IPS DF 6.9 (cell line): ENCODE data around the gene CCDC97.

Experiments used
- DNase-seq: peaks from one replicate; pipeline ENCODE4 v3.0.0-alpha.2; 2013; ENCODE audit warnings: low read depth, low spot score
- H3K27ac ChIP-seq: one replicate; pipeline ENCODE4 v1.5.1; 2013; ENCODE audit warnings: low read length, control low read depth
- H3K27me3 ChIP-seq: 2 replicates; pipeline ENCODE4 v1.6.1; 2013; ENCODE audit warnings: mild to moderate bottlenecking, low read length; ENCODE audit not compliant: control insufficient read depth, insufficient read depth
- H3K36me3 ChIP-seq: 2 replicates; pipeline ENCODE4 v1.6.1; 2013; ENCODE audit warnings: low read length; ENCODE audit not compliant: control insufficient read depth, insufficient read depth
- H3K4me1 ChIP-seq: 2 replicates; pipeline ENCODE4 v1.6.1; 2013; ENCODE audit warnings: low read length; ENCODE audit not compliant: control insufficient read depth, insufficient read depth
- H3K4me3 ChIP-seq: 2 replicates; pipeline ENCODE4 v1.5.1; 2013; ENCODE audit warnings: mild to moderate bottlenecking, low read length
- H3K9me3 ChIP-seq: 2 replicates; pipeline ENCODE4 v1.6.1; 2013; ENCODE audit warnings: low read length, inconsistent platforms; ENCODE audit not compliant: control insufficient read depth, insufficient read depth
- WGBS: extraction: QIAGEN DNeasy Blood & Tissue Kit; methylation state at CpG from one replicate; pipeline ENCODE4 v1.1.7; 2013; ENCODE audit warnings: mixed read lengths, missing lambda C conversion rate; ENCODE audit not compliant: insufficient read length, insufficient coverage; 5-methylcytosine and 5-hydroxymethylcytosine counted together

Gene CCDC97

GRCh38 chr19:41307954-41308449 is 2.0 kb upstream of the CCDC97 start:
- no peak overlapping the region for H3K27ac ChIP-seq
- 0 out of 2 replicates have a peak, but pooled peaks cover 3% of the 10 kb centered on the region for H3K4me1 ChIP-seq
- no peaks in the 10 kb centered on the region for H3K9me3 ChIP-seq
- H3K36me3 ChIP-seq: peaks cover 33% of the 10 kb centered on the region
- no peak for DNase-seq
- no peaks in the 10 kb centered on the region; the same call in 1 of the 2 replicates for H3K27me3 ChIP-seq
- no peak overlapping the region for H3K4me3 ChIP-seq
- WGBS: no CpG with 5 or more reads among the region's 4 CpGs

DNA sequence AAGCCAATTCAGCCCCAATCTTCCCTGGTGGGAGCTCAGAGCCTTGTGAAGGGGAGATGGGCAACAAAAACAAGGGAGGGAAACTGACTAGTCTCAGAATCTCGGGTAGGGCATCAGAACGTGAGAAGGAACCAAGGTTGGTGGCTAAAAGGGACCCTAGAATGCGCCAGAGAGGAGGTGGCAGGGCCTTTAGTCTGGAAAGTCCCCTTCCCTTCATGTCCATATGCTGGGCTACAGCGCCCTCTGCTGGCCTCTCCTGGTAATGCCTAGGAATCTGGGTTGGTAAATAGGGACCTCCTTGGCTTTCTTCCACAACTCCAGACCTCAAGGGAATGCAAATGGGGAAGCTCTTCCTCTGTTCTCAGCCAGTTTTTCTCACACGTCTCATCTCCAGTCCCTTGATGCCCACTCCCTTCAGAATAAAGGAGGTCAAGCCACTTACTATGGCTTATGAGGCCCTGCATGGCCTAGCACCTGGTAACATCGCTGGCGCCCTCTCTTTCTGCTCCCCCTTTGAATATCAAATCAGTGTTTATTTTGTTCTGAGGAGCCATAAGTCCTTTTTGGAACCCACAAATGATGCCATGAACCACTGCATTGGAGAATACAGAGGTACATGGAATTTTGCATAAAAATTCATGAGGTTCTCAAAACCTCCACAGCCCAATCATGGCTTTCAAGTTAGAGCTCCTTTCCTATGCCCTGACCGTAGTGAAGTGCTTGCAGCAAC is 1.4 kb upstream of the CCDC97 start:
- WGBS: no CpG with 5 or more reads among the region's 8 CpGs
- no peak overlapping the region for H3K4me3 ChIP-seq
- DNase-seq: peak; percentile 94
- H3K27ac ChIP-seq: no peak overlapping the region
- no peaks in the 10 kb centered on the region for H3K9me3 ChIP-seq
- no peaks in the 10 kb centered on the region; the same call in 1 of the 2 replicates for H3K27me3 ChIP-seq
- H3K36me3 ChIP-seq: peaks cover 27% of the 10 kb centered on the region
- 0 out of 2 replicates have a peak, but pooled peaks cover 3% of the 10 kb centered on the region for H3K4me1 ChIP-seq

DNA sequence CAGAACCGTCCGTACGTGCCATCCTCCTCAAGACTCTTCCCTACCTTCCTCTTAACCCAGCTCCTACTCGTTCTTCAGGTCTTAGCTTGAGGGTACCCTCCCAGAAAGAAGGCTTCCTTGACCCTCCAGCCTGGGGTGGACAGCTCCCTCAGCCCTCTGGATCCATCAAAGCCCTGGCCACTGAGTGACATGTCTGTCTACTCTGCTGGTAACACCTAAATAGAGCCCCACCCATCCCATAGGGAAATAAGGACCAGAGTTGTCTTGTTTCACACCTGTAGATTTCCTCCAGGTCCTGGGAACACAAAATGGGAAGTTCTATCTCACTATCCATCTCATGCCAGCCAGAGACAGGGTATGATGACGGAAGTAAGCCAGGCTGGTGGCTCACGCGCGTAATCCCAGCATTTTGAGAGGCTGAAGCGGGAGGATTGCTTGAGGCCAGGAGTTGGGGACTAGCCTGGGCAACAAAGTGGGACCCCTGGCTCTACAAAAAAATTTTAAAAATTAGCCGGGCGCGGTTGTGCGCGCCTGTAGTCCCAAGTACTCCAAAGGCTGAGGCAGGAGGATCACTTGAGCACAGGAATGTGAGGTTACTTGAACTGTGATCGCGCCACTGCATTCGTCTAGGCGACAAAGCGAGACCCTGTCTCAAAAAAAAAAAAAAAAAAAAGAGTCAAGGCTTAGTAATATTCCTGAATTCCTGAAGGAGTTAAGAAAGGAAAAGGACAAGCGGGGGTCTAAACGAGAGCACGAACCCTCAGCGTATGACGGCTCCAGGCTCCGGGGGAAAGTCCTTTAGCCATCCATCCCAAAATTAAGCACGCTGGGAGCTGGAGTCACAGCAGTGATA is 566 bp upstream of the CCDC97 start:
- no peak for DNase-seq

DNA sequence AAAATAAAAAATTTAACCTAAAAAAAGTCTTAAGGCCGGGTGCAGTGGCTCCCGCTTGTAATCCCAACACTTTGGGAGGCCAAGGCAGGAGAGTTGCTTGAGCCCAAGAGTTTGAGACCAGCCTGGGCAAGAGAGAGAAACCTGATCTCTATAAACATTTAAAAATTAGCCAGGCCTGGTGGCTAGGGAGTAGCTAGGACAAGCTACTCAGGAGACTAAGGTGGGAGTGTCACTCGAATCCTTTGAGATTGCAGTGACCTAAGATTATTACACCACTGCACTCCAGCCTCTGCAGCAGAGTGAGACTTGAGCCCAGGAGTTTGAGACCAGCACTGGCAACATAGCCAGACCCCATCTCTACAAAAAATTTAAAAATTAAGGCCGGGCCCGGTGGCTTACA is 1.1 kb downstream of the CCDC97 start:
- Histone ChIP-seq H3K27ac (no peak overlapping the region), H3K36me3 (peaks cover 5% of the 10 kb centered on the region)
- no CpG with 5 or more reads among the region's 5 CpGs for WGBS

More for the DNA sequence above, 566 bp upstream of the CCDC97 start:
- Histone ChIP-seq H3K27ac (no peak overlapping the region), H3K9me3 (no peaks in the 10 kb centered on the region), H3K4me3 (peak overlapping the region; percentile 83; the same call in 1 of the 2 replicates), H3K4me1 (0 out of 2 replicates have a peak, but pooled peaks cover 3% of the 10 kb centered on the region), H3K36me3 (peaks cover 19% of the 10 kb centered on the region), H3K27me3 (no peaks in the 10 kb centered on the region; the same call in 1 of the 2 replicates)
- no CpG with 5 or more reads among the region's 26 CpGs for WGBS

DNA sequence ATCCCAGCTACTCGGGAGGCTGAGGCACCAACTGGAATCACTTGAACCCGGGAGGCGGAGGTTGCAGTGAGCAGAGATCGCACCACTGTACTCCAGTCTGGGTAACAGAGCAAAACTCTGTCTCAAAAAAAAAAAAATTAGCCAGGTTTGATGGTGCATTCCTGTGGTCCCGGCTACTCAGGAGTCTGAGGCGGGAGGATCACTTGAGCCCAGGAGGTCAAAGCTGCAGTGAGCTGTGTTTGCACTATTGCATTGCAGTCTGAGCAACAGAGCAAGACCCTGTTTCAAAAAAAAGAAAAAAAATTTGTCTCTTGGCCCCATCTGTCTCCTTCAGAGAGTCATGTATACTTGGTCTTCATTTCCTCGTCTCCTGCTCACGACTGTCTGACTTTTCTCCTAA is 1.6 kb downstream of the CCDC97 start:
- WGBS: no CpG with 5 or more reads among the region's 8 CpGs
- Histone ChIP-seq H3K4me1 (0 out of 2 replicates have a peak, but pooled peaks cover 3% of the 10 kb centered on the region), H3K4me3 (no peak overlapping the region), H3K27me3 (no peaks in the 10 kb centered on the region; the same call in 1 of the 2 replicates), H3K36me3 (peaks cover 5% of the 10 kb centered on the region), H3K27ac (no peak overlapping the region), H3K9me3 (no peaks in the 10 kb centered on the region)
- no peak for DNase-seq

More for the DNA sequence above, 1.1 kb downstream of the CCDC97 start:
- H3K4me3 ChIP-seq: no peak overlapping the region
- H3K27me3 ChIP-seq: no peaks in the 10 kb centered on the region; the same call in 1 of the 2 replicates
- DNase-seq: no peak
- no peaks in the 10 kb centered on the region for H3K9me3 ChIP-seq
- H3K4me1 ChIP-seq: 0 out of 2 replicates have a peak, but pooled peaks cover 3% of the 10 kb centered on the region

DNA sequence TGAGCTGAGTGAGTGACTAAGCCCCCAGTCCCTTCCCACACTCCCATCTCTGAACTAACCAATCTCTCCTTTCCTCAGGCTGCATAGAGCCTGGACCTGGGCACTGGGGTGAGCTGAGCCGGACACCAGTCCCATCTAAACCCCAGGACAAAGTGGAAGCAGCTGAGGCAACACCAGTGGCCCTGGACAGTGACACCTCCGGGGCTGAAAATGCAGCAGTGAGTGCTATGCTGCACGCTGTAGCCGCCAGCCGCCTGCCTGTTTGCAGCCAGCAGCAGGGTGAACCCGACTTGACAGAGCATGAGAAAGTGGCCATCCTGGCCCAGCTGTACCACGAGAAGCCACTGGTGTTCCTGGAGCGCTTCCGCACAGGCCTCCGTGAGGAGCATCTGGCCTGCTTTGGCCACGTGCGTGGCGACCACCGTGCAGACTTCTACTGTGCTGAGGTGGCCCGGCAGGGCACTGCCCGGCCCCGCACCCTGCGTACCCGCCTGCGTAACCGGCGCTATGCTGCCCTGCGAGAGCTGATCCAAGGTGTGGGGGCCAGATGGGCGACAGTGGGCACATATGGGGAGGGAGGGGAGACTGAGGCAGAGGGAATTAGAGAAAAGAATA is 6.4 kb downstream of the CCDC97 start:
- no peaks in the 10 kb centered on the region for H3K4me1 ChIP-seq
- no peak for DNase-seq
- H3K9me3 ChIP-seq: no peaks in the 10 kb centered on the region
- no peaks in the 10 kb centered on the region for H3K27me3 ChIP-seq
- no peak overlapping the region for H3K4me3 ChIP-seq
- peaks cover 15% of the 10 kb centered on the region for H3K36me3 ChIP-seq
- no peak overlapping the region for H3K27ac ChIP-seq
- WGBS: no CpG with 5 or more reads among the region's 24 CpGs

DNA sequence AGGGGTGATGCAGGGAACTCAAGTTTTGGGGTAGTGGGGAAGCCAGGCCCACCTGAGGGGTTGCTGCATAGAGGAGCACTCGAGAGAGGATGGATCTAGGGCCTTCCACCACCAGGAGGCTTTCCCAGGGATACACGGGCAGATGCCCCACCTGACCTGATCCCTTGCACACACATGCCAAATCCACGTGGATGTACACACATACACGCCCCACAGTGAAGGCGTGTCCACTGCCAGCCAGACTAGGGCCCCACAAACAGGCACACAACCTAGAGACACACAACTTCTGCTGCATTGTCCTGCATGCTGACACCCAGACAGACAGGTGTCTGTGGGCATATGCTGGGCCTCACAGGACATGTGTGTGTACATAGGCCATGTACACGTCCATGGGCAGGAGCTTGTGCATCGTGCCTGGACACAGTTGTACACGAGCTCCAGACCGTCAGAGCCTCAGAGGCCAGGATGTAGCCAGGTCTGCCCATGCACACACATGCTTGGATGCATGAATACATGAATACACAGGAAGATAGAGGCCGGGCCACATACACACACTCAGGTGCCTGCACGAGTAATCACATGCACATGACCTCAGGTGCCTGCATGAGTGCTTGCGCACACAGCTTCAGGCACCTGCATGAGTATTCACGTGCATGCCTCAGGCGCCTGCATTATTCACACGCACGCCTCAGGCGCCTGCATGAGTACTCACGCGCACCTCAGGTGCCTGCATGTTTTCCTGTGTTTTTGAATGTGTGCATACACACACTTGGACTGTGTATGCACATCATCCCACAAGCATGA is 8.9 kb downstream of the CCDC97 start:
- peaks cover 15% of the 10 kb centered on the region for H3K36me3 ChIP-seq

DNA sequence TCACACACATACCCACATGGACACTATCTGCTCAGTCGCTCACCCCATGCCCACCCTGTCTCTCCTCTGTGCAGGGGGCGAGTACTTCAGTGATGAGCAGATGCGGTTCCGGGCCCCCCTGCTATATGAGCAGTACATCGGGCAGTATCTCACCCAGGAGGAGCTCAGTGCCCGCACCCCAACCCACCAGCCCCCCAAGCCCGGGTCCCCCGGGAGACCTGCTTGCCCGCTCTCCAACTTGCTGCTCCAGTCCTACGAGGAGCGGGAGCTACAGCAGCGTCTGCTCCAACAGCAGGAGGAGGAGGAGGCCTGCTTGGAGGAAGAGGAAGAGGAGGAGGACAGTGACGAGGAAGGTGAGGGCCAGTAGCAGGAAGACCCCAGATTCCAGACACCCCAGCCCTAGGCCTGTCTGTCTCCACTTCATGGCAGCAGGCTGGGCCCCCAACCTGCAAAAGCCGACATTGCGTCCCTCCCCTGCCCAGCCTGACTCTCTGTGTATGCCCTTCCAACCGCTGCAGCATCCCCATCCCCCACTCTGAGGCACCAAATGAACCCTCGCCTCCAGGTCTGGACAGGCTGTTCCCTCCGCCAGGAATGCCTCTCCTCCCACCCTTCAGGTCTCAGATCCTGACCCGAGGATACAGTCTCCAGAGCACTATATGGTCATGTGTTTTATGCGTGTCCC is 9.7 kb downstream of the CCDC97 start:
- Histone ChIP-seq H3K4me3 (no peak overlapping the region), H3K27ac (no peak overlapping the region), H3K27me3 (no peaks in the 10 kb centered on the region), H3K9me3 (no peaks in the 10 kb centered on the region), H3K36me3 (peaks cover 15% of the 10 kb centered on the region), H3K4me1 (peaks cover 8% of the 10 kb centered on the region)
- no peak for DNase-seq
- WGBS: no CpG with 5 or more reads among the region's 20 CpGs

More for the DNA sequence above, 8.9 kb downstream of the CCDC97 start:
- no peak for DNase-seq
- Histone ChIP-seq H3K27ac (no peak overlapping the region), H3K27me3 (no peaks in the 10 kb centered on the region), H3K4me3 (no peak overlapping the region), H3K4me1 (peaks cover 4% of the 10 kb centered on the region; the same call in 1 of the 2 replicates), H3K9me3 (no peaks in the 10 kb centered on the region)
- no CpG with 5 or more reads among the region's 19 CpGs for WGBS

DNA sequence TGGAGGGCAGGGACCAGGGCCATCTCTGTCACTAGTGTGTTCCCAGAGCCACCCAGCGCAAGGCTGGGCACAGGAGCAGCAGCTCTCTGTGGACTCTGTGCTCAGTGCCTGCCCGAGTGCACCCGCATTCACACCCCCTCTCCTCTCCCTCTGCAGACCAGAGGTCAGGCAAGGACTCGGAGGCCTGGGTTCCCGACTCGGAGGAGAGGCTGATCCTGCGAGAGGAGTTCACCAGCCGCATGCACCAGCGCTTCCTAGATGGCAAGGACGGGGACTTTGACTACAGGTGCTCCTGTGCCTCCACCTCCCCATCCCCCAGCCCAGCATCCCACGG is 10.2 kb downstream of the CCDC97 start:
- DNase-seq: no peak
- Histone ChIP-seq H3K9me3 (no peaks in the 10 kb centered on the region), H3K36me3 (peaks cover 15% of the 10 kb centered on the region), H3K4me3 (no peak overlapping the region), H3K27me3 (no peaks in the 10 kb centered on the region), H3K4me1 (peaks cover 8% of the 10 kb centered on the region), H3K27ac (no peak overlapping the region)
- no CpG with 5 or more reads among the region's 11 CpGs for WGBS
